Measurements from ENCODE around the gene SYNJ2.

DNA sequence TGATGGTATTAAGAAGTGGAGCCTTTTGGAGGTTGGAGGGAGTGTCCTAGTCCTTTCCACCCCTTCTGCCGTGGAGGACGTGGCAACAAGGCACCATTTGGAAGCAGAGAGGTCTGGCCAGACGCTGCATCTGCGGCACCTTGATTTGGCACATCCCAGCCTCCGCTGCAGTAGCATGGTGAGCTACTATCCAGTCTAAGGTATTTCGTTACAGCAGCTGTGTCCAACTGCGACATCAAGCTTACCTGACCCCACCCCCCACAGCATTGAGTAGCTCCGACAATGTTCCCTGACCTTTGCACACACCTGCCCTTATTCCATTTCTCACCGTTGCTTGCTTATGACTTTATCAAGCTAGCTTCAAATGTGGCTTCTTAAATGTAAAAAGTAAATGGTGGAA is 29.8 kb upstream of the SYNJ2 start:
- TF ChIP-seq, protein P1, sequence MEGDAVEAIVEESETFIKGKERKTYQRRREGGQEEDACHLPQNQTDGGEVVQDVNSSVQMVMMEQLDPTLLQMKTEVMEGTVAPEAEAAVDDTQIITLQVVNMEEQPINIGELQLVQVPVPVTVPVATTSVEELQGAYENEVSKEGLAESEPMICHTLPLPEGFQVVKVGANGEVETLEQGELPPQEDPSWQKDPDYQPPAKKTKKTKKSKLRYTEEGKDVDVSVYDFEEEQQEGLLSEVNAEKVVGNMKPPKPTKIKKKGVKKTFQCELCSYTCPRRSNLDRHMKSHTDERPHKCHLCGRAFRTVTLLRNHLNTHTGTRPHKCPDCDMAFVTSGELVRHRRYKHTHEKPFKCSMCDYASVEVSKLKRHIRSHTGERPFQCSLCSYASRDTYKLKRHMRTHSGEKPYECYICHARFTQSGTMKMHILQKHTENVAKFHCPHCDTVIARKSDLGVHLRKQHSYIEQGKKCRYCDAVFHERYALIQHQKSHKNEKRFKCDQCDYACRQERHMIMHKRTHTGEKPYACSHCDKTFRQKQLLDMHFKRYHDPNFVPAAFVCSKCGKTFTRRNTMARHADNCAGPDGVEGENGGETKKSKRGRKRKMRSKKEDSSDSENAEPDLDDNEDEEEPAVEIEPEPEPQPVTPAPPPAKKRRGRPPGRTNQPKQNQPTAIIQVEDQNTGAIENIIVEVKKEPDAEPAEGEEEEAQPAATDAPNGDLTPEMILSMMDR (IDR thresholded peaks at IDR 0.05), result no peak
- TF ChIP-seq FOSL2 (IDR thresholded peaks at IDR 0.05) (no peak), FOSL2 (CRISPR knock-in tag; IDR thresholded peaks at IDR 0.05) (no peak), HDAC2 (IDR thresholded peaks at IDR 0.05) (no peak), RFX5 (IDR thresholded peaks at IDR 0.05) (no peak), KDM1A (IDR thresholded peaks at IDR 0.05; ENCODE audit: low read depth) (no peak), EP300 (IDR thresholded peaks at IDR 0.05) (no peak), JUNB (IDR thresholded peaks at IDR 0.05) (no peak), MAFK (IDR thresholded peaks at IDR 0.05; ENCODE audit: partially characterized antibody) (no peak), POLR2A (IDR thresholded peaks at IDR 0.05; ENCODE audit: low read length) (no peak), SMC3 (IDR thresholded peaks at IDR 0.05) (no peak)
- TF ChIP-seq, protein P2, sequence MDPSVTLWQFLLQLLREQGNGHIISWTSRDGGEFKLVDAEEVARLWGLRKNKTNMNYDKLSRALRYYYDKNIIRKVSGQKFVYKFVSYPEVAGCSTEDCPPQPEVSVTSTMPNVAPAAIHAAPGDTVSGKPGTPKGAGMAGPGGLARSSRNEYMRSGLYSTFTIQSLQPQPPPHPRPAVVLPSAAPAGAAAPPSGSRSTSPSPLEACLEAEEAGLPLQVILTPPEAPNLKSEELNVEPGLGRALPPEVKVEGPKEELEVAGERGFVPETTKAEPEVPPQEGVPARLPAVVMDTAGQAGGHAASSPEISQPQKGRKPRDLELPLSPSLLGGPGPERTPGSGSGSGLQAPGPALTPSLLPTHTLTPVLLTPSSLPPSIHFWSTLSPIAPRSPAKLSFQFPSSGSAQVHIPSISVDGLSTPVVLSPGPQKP (IDR thresholded peaks at IDR 0.05; ENCODE audit: low read depth, low read length), result no peak
- TF ChIP-seq, protein P3, sequence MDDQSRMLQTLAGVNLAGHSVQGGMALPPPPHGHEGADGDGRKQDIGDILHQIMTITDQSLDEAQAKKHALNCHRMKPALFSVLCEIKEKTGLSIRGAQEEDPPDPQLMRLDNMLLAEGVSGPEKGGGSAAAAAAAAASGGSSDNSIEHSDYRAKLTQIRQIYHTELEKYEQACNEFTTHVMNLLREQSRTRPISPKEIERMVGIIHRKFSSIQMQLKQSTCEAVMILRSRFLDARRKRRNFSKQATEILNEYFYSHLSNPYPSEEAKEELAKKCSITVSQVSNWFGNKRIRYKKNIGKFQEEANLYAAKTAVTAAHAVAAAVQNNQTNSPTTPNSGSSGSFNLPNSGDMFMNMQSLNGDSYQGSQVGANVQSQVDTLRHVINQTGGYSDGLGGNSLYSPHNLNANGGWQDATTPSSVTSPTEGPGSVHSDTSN (IDR thresholded peaks at IDR 0.05), result no peak
